HG02798 (cell line): ENCODE data around the gene SLC39A10.
A peak's percentile ranks its signal among the peaks of the same experiment; 100 is the strongest.

Experiments used
- ATAC-seq: cut with Tn5 transposase; IDR thresholded peaks from one replicate; pipeline ENCODE4 v1.9.1; 2021; ENCODE audit warnings: mild to moderate bottlenecking; ENCODE audit not compliant: unreplicated experiment, poor library complexity

The SLC39A10 gene, protein sequence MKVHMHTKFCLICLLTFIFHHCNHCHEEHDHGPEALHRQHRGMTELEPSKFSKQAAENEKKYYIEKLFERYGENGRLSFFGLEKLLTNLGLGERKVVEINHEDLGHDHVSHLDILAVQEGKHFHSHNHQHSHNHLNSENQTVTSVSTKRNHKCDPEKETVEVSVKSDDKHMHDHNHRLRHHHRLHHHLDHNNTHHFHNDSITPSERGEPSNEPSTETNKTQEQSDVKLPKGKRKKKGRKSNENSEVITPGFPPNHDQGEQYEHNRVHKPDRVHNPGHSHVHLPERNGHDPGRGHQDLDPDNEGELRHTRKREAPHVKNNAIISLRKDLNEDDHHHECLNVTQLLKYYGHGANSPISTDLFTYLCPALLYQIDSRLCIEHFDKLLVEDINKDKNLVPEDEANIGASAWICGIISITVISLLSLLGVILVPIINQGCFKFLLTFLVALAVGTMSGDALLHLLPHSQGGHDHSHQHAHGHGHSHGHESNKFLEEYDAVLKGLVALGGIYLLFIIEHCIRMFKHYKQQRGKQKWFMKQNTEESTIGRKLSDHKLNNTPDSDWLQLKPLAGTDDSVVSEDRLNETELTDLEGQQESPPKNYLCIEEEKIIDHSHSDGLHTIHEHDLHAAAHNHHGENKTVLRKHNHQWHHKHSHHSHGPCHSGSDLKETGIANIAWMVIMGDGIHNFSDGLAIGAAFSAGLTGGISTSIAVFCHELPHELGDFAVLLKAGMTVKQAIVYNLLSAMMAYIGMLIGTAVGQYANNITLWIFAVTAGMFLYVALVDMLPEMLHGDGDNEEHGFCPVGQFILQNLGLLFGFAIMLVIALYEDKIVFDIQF

DNA sequence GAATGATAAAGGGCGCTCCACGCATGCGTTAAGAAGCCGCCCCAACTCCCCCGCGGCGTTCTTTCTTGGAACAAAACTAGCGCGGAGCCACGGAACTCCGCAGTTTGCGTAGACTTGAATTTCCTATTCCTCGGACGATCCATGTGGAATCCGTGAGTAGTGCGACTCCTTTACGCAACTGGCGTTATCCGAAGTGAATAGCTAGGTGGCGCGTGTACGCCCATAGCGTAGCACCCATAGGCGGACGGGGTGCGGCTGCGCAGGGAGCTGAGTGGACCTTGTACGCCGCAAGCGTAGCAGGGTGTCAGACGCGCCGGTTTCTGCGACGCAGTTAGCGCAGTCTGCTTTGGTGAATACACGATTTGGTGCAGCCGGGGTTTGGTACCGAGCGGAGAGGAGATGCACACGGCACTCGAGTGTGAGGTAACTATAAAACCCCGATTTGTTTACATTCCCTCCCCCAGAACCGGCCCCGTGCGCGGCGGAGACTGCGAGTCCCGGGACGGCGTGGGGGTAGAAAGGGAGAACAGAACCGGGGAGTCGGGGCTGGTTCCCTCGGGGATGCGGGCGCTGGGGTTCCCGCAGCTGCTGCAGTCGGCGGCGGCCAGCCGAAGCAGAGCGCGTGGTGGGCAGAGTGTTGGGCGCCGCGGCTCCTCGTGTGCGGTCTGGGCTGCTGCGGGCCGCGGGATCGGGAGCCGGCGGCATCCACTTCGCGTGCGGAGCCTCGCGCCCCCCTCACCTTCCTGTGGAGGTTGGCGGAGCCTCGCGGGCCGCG, at the start of gene SLC39A10:
Gene SLC39A10, plus strand, starts transcription at position 368 of the 775 bp plus-strand sequence. CDS start 22,817 bp downstream, outside the sequence.
- ATAC-seq, result peak; percentile 79

DNA sequence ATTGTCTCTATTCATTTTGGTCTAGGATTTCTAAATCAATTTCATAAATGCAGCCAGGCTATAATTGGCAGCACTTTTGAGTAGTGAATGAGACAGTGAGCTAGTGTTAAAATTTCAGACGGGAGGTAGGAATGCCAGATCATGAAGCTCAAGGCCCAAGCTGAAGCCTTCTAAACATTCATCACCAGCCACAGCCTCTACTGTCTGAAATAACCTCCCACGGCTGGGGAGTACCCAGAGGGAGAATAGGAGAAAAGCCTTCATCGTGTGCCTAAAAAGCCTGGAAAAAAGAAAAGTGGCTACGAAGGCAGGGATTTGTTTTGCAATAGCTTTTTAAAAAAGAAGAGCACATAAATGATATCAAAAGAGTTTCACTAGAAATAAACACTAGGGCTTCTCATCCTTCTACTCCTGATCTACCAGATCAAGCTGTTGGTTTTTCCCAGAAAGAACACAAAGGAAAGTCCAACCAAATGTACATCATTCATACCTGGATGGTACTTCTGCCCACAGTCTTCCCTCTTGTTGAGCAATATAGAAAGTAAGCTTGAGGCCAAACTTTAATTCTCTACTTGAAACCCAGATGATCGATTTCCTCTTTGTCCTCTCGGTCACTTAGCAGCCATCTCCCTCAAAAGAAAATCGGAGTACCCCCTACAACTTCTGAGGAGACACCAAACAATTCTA, 48.1 kb upstream of the SLC39A10 start:
- ATAC-seq, result no peak

DNA sequence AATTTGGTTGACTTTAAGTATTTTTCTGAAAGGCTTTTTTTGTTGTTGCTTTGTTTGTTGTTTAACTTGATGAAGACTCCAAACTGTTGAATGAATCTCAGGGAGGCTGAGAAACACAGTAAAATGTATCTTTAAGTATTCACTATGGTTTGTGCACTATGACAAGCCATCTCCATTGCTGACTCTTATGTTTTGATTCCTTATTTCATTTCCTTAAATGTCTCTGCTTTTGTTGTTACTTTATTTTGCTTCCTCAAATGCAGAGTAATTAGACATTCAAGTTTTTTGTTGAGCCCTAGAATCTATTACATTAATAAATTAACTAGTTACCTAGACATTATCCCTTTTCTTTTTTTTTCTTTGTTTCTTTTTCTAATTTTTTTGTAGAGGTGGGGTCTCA, 46.3 kb upstream of the SLC39A10 start:
- ATAC-seq, result no peak

GRCh38 chr2:195612611-195613495, 44.2 kb upstream of the SLC39A10 start:
- ATAC-seq, result no peak

- no peak for ATAC-seq
Measured at GRCh38 chr2:195613922-195614321, 43.1 kb upstream of the SLC39A10 start.

DNA sequence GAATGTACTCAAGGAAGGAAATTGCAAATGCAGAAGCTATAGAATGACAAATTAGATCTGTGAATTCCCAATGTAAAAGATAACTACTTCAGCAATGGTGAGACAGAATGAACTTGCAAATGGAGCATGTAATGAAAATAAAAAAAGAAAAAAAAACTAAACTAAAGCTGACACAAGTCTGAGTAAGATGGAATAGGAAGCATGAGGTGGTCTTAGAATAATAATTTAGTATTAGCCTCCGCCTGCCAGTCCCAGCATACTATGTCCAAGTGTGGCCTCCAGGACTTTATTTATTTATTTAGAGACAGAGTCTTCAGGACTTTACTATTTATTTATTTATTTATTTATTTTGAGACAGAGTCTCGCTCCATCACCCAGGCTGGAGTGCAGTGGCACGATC, 37.4 kb upstream of the SLC39A10 start:
- no peak for ATAC-seq

DNA sequence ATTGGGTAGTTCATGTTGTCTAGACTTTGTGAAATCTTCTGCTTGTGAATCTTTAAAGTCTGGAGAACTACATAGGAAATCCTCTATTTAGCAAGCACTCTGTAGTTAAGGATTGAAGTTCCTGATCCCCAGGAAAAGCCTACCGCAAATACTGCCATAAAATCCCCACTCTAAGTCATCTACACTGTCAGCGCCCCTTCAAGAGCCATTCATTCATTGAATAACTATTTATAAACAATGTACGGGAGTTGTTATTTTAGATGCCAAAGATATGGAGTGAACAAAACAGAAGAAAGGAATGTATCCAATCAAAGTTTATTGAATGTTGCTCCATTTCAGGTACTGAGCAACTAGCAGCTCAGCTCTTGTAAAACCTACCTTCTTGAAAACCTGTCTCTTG, 36.5 kb upstream of the SLC39A10 start:
- no peak for ATAC-seq

DNA sequence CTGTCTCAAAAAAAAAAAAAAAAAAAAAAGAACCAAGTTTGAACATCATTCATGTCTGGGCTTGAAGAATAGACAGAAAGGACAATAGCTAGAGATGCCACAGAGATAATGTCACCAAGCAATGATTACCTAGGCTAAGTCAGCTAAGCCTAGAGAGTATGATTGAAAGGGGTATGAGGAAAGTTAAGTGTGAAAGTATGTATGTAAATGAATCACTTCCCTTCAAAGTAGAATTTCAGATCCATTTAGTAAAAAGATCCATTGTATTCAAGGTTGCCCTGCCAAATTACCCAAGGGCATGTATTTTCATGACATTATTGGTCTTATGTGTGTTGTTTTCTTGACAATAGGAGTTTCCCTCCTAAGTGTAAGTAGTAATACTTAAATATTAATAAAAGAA, 34.1 kb upstream of the SLC39A10 start:
- no peak for ATAC-seq

GRCh38 chr2:195626507-195626906, 30.5 kb upstream of the SLC39A10 start:
- no peak for ATAC-seq

- no peak for ATAC-seq
Measured at GRCh38 chr2:195628666-195629065, 28.4 kb upstream of the SLC39A10 start.

DNA sequence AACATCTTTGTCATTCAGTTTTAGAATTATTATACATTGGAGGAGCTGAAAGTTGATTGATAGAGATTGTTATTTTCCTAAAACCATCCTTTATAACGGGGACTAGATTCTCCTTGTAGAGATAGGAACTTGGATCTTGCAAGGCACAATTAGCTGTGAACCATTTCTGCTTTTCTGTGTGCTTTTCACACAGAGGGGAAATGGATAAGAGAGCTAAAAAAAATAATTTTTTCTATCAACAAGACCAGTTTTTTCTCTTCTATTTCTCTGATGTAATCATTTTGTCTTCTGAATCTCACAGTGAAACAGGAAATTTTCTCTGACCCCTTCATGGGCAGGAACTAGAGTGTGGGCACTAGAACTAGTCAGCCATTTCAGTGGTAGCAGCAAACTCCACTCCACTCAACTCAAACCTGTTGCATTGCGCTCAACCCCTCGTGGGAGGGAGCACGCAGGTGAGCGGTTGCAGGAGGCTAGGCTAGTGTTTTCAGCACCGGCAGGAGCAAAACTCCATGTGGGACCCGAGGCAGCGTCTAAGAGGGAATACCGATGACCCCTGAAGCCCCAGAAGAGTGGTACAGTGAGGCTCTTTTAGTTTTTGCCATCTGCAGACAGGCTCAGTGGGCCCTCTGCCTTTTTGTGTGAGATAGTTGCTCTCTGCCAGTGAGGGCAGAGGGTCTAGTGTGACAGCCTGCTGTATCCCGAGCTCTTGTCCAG, 24.0 kb upstream of the SLC39A10 start:
- ATAC-seq, result no peak

GRCh38 chr2:195633573-195633870, 23.5 kb upstream of the SLC39A10 start:
- no peak for ATAC-seq

DNA sequence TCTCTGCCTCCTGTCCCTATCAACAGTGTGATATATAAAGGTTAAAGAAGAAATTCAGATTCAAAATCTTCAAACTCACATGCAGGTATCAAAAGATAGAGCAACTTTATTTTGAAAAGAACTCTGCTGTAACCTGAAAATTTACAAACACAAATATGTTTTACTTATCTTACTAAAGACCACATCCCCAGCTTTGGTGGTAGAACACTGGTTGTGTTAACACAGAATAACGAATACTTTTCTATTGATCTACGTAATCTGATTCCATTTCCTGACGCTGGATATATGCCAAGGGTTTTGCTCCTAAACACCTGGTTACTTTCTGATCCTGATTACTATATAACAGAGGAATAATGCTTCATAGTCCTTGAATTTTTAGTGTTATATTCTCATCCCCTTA, 23.1 kb upstream of the SLC39A10 start:
- ATAC-seq, result no peak

DNA sequence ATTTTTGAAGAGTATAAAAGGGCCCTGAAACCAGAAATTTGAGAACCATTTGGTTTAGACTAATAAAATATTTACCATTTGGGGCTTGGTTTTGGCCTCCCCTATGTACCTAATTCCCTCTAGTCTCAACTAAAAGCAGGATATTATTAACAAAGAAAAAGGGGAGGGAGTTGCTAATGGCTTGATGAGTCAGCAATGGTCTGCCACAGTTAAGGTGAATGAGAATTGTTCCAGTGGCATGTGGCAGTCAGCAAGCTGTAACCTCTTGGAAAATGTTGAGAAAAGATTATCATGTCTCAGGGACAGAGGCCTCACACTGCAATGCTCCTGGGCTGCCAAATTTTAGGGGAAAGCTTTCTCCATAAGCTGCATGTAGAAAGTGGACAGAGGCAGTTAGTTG, 20.1 kb upstream of the SLC39A10 start:
- ATAC-seq, result no peak

GRCh38 chr2:195638750-195639149, 18.3 kb upstream of the SLC39A10 start:
- ATAC-seq, result no peak

GRCh38 chr2:195639238-195639858, 17.7 kb upstream of the SLC39A10 start:
- ATAC-seq, result no peak

- no peak for ATAC-seq
Measured at GRCh38 chr2:195639959-195640358, 17.1 kb upstream of the SLC39A10 start.

- ATAC-seq, result no peak
Measured at GRCh38 chr2:195642027-195642678, 14.9 kb upstream of the SLC39A10 start.
